Cortex of kidney (tissue), 1 donor: ENCODE data around the gene SEC23B.
"Not testable (repeated sequence)": the region's sequence is repeated elsewhere in the genome, so short reads cannot be mapped to it uniquely, and the experiment has no call there.

Source experiments
- DNase-seq: peaks from one replicate; lab custom pipeline; 2025; lab: John Stamatoyannopoulos, UW

The SEC23B gene

DNA sequence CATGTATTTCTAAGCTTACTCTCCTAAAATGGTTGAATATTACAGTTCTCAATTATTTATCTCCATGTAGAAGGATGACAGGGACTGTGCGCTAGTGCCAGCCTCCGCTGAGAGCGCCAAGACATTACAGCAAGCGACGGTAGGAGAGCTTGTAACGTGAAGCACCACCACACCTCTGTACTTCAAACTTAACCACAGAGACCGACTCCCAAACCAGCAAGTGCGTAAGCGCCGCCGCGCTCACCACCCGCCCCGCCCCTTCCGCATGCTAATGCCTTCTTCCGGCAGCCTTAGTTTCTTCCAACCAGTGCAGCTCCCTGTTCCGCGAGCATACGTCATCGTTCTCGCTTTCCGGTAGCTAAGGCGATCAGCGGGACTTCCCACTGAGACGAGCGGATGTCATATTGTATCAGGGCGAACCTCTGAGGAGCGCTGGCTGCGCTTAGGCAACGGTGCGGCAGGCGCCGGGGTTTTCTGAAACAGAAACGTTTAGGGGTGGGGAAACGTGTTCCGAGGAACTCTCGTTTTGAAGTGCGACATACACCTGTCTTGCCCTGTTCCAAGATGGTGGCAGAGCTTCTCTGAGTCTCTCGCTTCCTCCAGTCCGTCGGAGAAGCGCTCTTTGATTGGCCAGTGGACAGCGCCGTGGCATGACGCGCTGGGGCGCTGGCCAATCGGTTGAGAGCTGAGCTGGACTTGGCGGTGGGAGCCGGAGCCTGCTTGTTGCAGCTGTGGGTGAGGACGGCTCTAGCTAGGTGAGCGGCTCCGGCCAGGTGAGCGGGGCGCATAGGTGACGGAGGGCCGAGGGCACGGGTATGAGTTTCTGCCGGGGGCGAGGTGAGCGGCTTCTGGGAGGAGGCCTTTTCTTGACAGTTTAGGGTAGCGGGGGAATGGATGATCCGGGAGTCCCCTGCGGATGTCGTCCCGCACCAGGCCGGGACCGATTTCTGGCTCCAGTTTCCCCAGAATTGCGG lies at the start of gene SEC23B:
Gene SEC23B, plus strand, starts transcription at position 723 of the 974 bp plus-strand sequence. CDS start 2,896 bp downstream, outside the sequence.
- DNase-seq = peak; percentile 92

DNA sequence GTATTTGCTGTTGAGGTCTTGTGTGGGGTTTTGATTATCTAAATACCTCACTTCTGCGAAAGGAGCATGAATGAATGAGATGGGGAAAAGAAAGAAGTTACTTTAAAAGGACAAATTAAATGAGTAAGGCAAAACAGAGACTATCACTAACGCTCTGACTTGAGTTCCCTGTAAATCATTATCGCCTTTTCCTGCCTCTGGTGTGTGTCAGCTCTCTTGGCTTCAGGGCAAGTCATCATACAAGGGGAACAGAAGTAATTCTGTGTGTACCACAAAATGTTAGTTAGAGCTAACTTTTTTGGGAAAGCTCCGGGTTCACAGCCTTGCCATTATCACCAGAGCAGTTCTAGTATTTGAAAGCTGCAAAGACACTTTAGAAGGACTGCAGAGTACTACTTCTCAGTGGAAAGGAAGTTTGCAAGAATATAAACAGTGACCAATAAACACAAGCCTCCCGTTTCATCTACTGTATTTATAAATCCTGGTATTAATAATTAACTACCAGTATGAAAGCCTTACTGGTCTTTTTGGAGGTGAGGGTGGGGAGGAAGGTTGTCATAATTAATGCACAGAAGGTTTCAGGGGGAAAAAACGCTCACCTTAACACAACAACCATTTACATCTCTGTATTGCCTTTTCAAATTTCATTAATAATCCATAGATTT lies 42.1 kb upstream of the SEC23B start:
- no peak for DNase-seq

DNA sequence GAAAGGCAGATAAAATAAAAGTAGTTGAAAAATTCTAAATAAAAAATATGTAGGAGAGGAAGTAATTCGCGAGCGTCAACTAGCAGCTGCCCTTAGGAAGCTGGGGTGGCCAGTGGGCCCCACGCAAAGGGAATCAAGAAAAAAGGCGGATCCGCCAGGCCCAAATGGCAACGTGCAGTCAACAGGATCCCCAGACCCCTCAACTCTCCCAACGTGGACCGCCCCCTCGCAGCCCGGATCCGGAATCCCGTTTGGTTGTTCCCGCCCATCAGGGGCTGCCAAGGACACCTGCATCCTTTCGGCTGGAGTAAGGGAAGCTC lies 41.2 kb upstream of the SEC23B start:
- DNase-seq = no peak

GRCh38 chr20:18466894-18467730 lies 40.6 kb upstream of the SEC23B start, which contains the start of the genes DZANK1 and POLR3F:
Gene DZANK1, minus strand, starts transcription at chr20:18467030. Its CDS starts 1,672 bp downstream, at chr20:18465358.
Gene POLR3F, plus strand, starts transcription at chr20:18467390. Its CDS starts 117 bp downstream, at chr20:18467507.
- peak; percentile 73 for DNase-seq

- DNase-seq = no peak
Observed at GRCh38 chr20:18477218-18477617, 30.5 kb upstream of the SEC23B start.

DNA sequence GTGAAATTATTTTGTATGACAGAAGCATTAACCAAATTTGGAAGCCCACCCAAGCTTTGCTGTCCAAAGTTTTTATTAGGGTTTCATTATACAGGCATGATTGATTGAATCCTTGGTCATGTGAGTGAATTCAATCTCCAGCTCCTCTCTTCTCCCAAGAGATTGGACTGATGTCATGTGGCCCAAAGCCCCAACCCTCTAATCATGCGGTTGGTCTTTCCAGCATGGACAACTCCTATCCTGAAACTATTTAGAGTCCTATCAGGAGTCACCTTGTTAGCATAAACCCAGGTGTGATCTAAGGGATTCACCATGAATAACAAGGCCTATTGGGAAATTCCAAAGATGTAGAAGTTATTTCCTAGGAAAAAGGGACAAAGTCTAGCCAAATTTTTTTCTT lies 29.9 kb upstream of the SEC23B start:
- DNase-seq = no peak

GRCh38 chr20:18481596-18481995 lies 26.1 kb upstream of the SEC23B start:
- no peak for DNase-seq

DNA sequence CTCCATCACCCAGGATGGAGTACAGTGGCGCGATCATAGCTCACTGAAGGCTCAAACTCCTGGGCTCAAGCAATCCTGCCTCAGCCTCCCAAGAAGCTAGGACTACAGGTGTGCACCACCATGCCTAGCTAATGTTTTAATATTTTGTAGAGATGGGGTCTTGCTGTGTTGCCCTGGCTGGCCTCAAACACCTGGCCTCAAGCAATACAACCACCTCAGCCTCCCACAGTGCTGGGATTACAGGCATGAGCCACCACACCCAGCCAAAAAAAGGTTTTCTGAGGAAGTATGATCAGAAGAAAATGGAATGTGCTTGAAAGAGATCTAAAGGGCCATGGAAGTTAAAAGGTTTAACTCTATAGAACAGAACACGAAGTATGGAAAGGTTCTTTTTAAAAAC lies 19.4 kb upstream of the SEC23B start:
- no peak for DNase-seq

DNA sequence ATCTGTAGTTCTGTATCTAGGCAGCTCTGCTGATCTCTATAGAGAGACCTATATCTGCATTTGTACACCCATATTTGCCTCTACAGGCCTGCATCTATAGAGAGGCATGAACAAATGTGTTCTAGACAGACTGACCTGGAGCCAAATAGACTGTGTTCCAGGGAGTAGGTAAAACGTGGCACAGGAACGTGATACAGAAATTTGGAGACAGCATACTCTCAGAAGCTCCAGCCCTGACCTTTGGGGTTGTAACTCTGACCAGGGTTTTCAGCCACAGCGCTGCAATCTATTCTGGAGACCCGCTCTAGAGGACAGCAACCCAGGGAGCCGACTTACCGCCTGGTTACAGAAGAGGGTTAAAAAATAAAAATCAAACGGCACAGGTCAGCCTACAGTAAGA lies 11.7 kb upstream of the SEC23B start:
- no peak for DNase-seq

GRCh38 chr20:18496740-18497592 lies 10.8 kb upstream of the SEC23B start, which contains the start of gene RBBP9:
Gene RBBP9, minus strand, starts transcription at chr20:18497225. Its CDS starts 58 bp downstream, at chr20:18497167.
- no peak for DNase-seq

DNA sequence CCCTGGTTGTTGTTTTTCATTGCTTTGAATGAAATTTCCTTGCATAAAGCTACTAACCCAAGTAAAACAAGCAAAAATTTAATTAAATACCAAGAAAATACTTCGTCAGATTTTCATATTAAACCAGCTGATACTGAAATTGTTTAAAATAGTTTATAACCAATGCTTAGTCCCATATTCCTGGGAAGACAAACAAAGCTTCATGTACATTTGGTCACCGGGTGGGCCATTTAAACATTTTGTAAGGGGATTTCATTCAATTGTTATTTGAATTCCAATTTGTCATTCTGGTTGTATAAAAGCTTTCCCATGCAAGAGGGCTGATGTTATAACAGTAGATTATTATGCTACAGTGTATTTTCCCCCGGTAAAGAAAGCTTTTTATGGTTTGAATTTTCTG lies 10.1 kb upstream of the SEC23B start:
- DNase-seq = no peak

GRCh38 chr20:18501672-18502071 lies 6.1 kb upstream of the SEC23B start:
- not testable (repeated sequence) for DNase-seq

DNA sequence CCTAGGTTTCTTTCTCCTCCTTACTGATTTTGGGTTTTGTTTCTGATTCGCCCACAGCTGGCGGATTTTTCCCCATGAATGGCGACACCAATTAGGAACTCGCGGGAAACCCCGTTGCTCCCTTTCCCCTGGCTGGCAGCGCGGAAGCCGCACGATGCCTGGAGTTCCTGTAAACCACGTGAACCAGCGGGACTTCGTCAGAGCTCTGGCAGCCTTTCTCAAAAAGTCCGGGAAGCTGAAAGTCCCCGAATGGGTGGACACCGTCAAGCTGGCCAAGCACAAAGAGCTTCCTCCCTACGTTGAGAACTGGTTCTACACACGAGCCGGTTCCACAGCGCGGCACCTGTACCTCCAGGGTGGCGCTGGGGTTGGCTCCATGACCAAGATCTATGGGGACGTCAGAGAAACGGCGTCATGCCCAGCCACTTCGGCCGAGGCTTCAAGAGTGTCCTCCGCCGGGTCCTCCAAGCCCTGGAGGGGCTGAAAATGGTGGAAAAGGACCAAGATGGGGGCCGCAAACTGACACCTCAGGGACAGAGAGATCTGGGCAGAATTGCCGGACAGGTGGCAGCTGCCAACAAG lies 3.2 kb upstream of the SEC23B start:
- no peak for DNase-seq

GRCh38 chr20:18506744-18507143 lies 996 bp upstream of the SEC23B start:
- no peak for DNase-seq

- DNase-seq = no peak
Observed at GRCh38 chr20:18511571-18511970, 3.8 kb downstream of the SEC23B start.

DNA sequence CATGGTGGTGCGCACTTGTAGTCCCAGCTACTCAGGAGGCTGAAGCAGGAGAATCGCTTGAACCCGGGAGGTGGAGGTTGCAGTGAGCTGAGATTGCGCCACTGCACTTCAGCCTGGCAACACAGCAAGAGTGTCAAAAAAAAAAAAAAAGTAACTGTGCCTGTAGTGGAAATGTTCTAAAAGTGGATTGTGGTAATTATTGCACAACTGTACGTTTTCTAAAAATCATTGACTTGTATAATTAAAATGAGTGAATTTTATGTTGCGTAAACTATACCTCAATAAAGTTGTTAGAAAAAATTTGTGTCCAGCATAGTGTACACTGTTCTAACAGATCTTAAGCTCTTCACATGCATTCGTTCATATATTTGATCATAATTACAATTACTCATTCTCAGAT lies 5.5 kb downstream of the SEC23B start:
- DNase-seq = no peak

DNA sequence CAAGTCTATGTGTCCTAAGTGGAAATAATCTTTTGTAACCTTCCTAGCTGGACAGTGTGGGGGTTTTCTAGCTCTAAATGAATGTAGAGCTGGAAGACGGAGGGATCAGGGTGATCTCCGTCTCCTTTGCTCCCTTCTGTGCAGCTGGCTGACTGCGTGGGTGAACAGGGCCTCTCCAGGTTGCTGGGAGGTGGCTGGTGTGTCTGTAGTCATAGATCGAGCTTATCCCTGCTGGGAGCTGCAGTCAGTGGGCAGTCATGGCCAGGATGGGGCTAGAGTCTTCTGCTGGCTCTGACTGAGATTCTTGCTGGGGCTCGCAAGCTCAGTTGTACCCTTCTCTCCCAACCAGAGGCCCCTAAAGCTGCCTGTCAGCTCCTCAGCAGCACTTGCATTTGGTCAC lies 6.4 kb downstream of the SEC23B start:
- DNase-seq = no peak

DNA sequence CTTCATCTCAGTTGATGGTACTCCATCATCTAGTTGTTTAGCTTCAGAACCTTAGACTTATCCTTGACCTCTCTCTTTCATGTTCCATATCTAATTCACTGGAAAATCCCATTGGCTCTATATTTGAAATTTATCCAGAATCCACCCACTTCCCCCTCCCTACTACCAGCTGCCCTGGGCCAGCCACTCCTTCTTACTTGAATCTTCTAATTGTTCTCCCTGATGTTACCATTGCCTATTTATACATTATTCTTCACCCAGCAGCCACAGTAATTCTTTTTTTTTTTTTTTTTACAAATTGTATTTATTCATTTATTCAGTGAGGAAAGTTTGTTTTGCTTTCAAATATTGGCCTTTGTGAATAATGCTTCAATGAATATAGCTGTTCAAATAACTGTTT lies 8.2 kb downstream of the SEC23B start:
- no peak for DNase-seq

DNA sequence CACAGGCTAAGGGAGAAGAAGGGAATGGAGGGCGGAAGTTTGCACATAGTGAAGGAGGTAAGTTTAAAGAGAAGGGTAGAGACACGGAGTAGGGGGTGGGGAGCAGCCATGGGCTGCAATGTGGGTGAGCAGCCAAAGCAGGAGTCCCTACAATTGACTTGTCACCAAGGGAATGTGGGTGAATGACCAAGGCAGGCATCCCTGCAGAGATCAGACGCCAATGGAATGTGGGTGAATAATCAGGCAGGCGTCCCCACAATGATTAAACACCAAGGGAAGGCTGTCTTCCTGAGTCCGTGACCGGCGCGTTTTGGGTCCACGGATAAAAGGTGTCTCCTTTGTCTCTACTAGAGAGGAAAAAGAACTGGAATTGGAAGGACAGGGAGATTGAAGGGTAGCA lies 14.3 kb downstream of the SEC23B start:
- DNase-seq = not testable (repeated sequence)

- no peak for DNase-seq
Observed at GRCh38 chr20:18523066-18523465, 15.3 kb downstream of the SEC23B start.

DNA sequence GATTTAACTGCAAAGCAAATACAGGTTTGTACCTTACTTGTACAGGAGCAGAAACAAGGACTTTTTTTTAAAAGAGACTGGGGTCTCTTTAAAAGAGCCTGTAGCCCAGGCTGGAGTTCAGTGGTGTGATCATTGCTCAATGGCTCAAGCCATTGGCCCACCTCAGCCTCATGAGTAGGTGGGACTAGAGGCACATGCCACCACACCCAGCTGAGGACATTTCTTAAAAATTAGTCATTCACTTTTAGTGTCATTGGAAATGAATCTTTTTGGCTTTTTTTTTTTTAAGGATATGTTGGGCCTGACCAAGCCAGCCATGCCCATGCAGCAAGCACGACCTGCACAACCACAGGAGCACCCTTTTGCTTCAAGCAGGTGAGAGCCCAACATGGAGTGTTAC lies 16.9 kb downstream of the SEC23B start:
- DNase-seq = no peak
